GM21723 (cell line): Measurements from ENCODE around the gene KCTD16.

ENCODE experiments used
- ATAC-seq: cut with Tn5 transposase; IDR thresholded peaks from one replicate; pipeline ENCODE4 v1.9.1; 2021; ENCODE audit warnings: mild to moderate bottlenecking, moderate library complexity; ENCODE audit not compliant: unreplicated experiment

The KCTD16 gene

DNA sequence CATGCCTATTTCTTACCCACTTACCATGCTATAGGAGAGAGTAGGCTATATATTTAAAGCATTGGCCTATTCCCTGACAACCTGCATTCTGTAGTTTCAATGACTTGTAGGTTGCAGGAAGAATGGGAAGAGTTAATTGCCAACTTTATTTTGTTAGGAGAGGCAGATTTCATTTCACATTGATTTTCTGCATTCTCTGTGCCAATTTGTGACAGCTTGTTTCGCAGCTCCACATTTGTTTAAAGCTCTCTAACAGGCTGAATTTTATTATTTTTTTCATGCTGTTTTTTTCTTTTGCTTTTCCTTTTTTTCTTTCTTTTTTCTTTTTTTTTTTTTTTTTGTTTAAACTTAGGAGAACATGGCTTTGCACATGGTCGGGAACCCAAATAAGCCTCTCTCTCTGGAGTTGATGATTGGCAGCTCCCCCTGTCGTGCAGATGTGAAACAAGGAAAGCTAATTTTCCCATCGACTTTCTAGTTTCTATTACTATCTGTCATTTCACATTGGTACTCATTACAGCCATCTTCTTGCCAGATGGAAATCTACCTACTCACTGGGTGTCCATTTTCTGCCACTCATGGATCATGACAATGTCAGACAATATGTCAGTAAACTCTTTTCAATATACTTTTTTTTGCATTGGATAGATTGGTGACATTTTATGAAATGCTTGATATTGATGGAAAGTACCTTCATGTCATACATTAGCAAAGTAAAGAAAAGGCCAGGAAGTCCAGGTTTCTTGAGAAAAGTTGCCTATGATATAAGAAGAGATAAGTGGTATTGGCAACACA lies 223.2 kb downstream of the KCTD16 start:
- ATAC-seq: no peak

- ATAC-seq: no peak
Measured at GRCh38 chr5:144395704-144396103, 225.0 kb downstream of the KCTD16 start.

DNA sequence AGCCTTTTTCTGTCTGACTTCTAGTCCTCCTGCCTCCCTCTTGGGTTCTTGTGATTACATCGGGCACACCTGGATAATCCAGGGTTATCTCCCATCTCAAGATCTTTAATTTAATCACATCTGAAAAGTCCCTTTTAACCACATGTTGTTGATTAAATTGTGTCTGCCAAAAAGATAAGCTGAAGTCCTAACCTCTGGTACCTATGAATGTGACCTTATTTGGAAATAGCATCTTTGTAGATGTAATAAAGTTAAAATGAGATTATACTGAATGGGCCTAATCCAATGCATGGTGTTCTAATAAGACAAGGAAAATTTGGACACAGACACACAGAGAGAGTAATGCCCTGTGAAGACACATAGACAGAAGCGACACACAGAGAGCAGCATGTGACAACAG lies 232.4 kb downstream of the KCTD16 start:
- ATAC-seq: no peak

- no peak for ATAC-seq
Measured at GRCh38 chr5:144403817-144404420, 233.2 kb downstream of the KCTD16 start.

GRCh38 chr5:144404672-144405071 lies 234.0 kb downstream of the KCTD16 start:
- no peak for ATAC-seq

GRCh38 chr5:144405991-144406390 lies 235.3 kb downstream of the KCTD16 start:
- no peak for ATAC-seq

DNA sequence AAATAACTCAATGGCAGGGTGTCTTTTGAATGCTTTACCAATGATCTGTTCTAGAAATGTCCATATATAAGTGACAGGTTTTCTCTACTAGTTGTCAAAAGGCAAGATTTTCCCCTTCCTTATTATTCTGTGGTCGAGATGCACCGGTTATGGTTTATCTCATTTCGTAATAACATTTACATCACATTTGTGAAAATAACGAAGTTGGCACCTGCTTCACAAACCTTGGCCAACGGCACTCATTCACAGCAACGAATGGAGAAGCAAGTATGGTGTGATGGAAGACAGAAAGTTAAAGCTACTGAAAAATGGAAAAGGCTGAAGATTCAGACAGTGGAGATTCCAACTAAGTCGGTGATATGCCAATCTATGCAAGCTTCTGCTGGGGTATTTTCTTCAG lies 235.8 kb downstream of the KCTD16 start:
- no peak for ATAC-seq

GRCh38 chr5:144414202-144415029 lies 243.7 kb downstream of the KCTD16 start:
- ATAC-seq: no peak

GRCh38 chr5:144416196-144416595 lies 245.5 kb downstream of the KCTD16 start:
- no peak for ATAC-seq

- ATAC-seq: no peak
Measured at GRCh38 chr5:144418719-144419118, 248.0 kb downstream of the KCTD16 start.

GRCh38 chr5:144421411-144421810 lies 250.7 kb downstream of the KCTD16 start:
- ATAC-seq: no peak

- ATAC-seq: no peak
Measured at GRCh38 chr5:144422018-144422727, 251.5 kb downstream of the KCTD16 start.

GRCh38 chr5:144427866-144428265 lies 257.2 kb downstream of the KCTD16 start:
- no peak for ATAC-seq

- no peak for ATAC-seq
Measured at GRCh38 chr5:144428326-144428725, 257.7 kb downstream of the KCTD16 start.

GRCh38 chr5:144429405-144429804 lies 258.7 kb downstream of the KCTD16 start:
- no peak for ATAC-seq

DNA sequence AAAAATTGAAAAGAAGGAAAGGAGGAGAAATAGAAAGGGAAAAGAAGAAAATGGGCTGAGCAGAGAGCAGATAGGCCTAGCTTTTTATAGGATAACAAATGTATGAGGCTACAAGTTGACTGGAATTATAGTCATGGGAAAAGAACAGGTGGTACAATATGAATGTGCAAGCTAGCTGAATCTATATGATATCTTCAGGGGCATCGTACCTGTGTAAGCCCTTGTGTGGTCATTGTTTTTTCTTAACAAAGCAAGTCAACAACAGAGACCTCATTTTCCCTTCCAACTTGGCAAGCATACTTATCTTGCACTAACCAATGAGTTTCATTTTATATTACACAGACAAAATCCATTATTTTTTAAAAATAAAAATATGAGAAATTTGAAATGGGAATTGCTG lies 259.2 kb downstream of the KCTD16 start:
- no peak for ATAC-seq

GRCh38 chr5:144433140-144433822 lies 262.6 kb downstream of the KCTD16 start:
- ATAC-seq: no peak

GRCh38 chr5:144433893-144434292 lies 263.2 kb downstream of the KCTD16 start:
- ATAC-seq: no peak

- ATAC-seq: no peak
Measured at GRCh38 chr5:144436007-144436406, 265.3 kb downstream of the KCTD16 start.

DNA sequence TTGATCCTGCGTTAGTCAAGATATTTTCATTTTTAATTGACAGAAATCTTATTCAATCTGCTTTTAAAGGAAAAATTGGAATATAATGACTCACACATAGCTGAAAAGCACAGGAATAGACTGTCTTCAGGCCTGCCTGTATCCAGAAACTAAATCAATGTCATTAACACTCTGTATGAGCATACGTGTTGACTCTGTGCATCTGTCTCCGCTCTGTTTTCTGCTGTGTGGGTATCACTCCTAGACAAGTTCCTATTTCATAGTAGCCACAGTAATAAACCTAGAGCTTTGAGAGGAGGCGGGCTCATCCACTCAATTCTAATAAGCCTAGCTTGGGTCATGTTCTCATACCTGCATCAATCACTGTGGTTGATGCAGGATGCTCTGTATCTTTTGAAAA lies 267.6 kb downstream of the KCTD16 start:
- ATAC-seq: no peak

DNA sequence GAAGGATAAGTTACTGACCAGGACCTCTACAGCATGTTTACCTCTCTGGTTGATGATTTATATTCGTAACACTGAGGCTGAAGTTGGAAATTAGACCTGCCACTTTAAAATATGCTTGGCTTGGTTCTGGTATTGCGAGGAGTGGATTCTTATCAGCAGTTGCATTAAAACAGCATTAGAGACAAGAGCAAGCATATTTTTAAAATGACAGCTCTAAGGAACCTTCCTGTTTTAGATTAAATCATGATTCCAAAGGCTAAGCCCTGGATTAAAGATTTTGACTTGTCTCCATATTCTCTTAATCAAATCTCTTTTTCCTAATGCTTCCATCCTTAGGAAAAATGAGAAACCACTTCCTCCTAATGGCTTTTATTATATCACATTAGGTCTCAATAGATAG lies 277.8 kb downstream of the KCTD16 start:
- ATAC-seq: no peak
